ENCODE results near the gene KMT2C.
"Not testable (repeated sequence)": the region's sequence is repeated elsewhere in the genome, so short reads cannot be mapped to it uniquely, and the experiment has no call there.

KMT2C gene

GRCh38 chr7:152441810-152442209 is 6.0 kb upstream of the KMT2C start (continued):
- TF ChIP-seq ZBTB21 (tag by site-specific recombination; IDR thresholded peaks at IDR 0.05) = peak; percentile 35; the same call in 1 of the 2 replicates
- TF ChIP-seq GLI2 (tag by site-specific recombination; IDR thresholded peaks at IDR 0.05; ENCODE audit: borderline replicate concordance, low read depth) = peak; percentile 25; the same call in 1 of the 2 replicates
- peak; percentile 35 for TF ChIP-seq ZNF654 (tag by site-specific recombination; IDR thresholded peaks at IDR 0.05; ENCODE audit: low read depth)
- peak; percentile 41; the same call in 1 of the 2 replicates for TF ChIP-seq ZNF202 (tag by site-specific recombination; IDR thresholded peaks at IDR 0.05; ENCODE audit: borderline replicate concordance)
- peak; percentile 70; the same call in 1 of the 2 replicates for TF ChIP-seq ZNF791 (tag by site-specific recombination; IDR thresholded peaks at IDR 0.05)

GRCh38 chr7:152441168-152441567 is 5.4 kb upstream of the KMT2C start:
- CTCF ChIA-PET; H3K27ac ChIP-seq (ENCODE audit: extremely low read depth, low read depth, low read length); H3K4me3 ChIP-seq (ENCODE audit: low read depth, low read length); H3K36me3 ChIP-seq (ENCODE audit: control insufficient read depth in 2 of 2, insufficient read depth in 1 of 2, low read length in 2 of 2); H3K9me3 ChIP-seq (ENCODE audit: control insufficient read depth, insufficient read depth, low read depth, low read length); POLR2A ChIA-PET; H3K4me1 ChIP-seq (ENCODE audit: control insufficient read depth, insufficient read depth, low read length): not testable (repeated sequence)

GRCh38 chr7:152438017-152438416 is 2.2 kb upstream of the KMT2C start:
- H3K4me3 ChIP-seq (ENCODE audit: low read depth, low read length); H3K27ac ChIP-seq (ENCODE audit: extremely low read depth, low read depth, low read length); H3K4me1 ChIP-seq (ENCODE audit: control insufficient read depth, insufficient read depth, low read length); H3K36me3 ChIP-seq (ENCODE audit: control insufficient read depth in 2 of 2, insufficient read depth in 1 of 2, low read length in 2 of 2); POLR2A ChIA-PET; H3K9me3 ChIP-seq (ENCODE audit: control insufficient read depth, insufficient read depth, low read depth, low read length): not testable (repeated sequence)
- CTCF ChIA-PET = interaction anchor here (0.6 kb wide), 1 partner anchor 8 kb away, joined by 3 read pairs; no protein-coding TSS in a partner anchor

- Histone ChIP-seq H3K27ac (ENCODE audit: extremely low read depth, low read depth, low read length) (peak overlapping the region; percentile 24; the same call in 1 of the 2 replicates), H3K4me3 (ENCODE audit: low read depth, low read length) (peak overlapping the region; percentile 43)
- H3K36me3 ChIP-seq (ENCODE audit: control insufficient read depth in 2 of 2, insufficient read depth in 1 of 2, low read length in 2 of 2); H3K4me1 ChIP-seq (ENCODE audit: control insufficient read depth, insufficient read depth, low read length); H3K9me3 ChIP-seq (ENCODE audit: control insufficient read depth, insufficient read depth, low read depth, low read length): not testable (repeated sequence)
- ChIA-PET POLR2A (interaction anchor here (1.5 kb wide), 1 partner anchor 123 kb away, joined by 7 read pairs; no protein-coding TSS in a partner anchor), CTCF (interaction anchor here (0.6 kb wide), 1 partner anchor 9 kb away, joined by 3 read pairs; no protein-coding TSS in a partner anchor)
- TF ChIP-seq ZNF184 (tag by site-specific recombination; IDR thresholded peaks at IDR 0.05) (0 out of 2 replicates have a peak, but pooled peaks have one; percentile 0), ZNF561 (tag by site-specific recombination; IDR thresholded peaks at IDR 0.05; ENCODE audit: borderline replicate concordance) (peak; percentile 10; the same call in 1 of the 2 replicates), ZNF629 (tag by site-specific recombination; IDR thresholded peaks at IDR 0.05) (0 out of 2 replicates have a peak, but pooled peaks have one; percentile 18), ZNF664 (tag by site-specific recombination; IDR thresholded peaks at IDR 0.05) (peak; percentile 81), ATF2 (tag by site-specific recombination; IDR thresholded peaks at IDR 0.05; ENCODE audit: low read depth) (peak; percentile 52; the same call in 1 of the 2 replicates), ZNF449 (tag by site-specific recombination; IDR thresholded peaks at IDR 0.05) (peak; percentile 58; the same call in 1 of the 2 replicates), ZNF335 (tag by site-specific recombination; conservative IDR thresholded peaks at IDR 0.05) (peak; percentile 88), PRDM1 (tag by site-specific recombination; IDR thresholded peaks at IDR 0.05) (0 out of 2 replicates have a peak, but pooled peaks have one; percentile 27)
These were observed 1.2 kb upstream of the KMT2C start for GRCh38 chr7:152436931-152437575.
